Neural cell (in vitro differentiated cells): ENCODE data around the gene FAM124A. TPM values are rescaled to one million over a fixed set of nuclear protein-coding genes. Genes with fewer than 3 reads are reported as not detected.

Experiments used
- H2AFZ ChIP-seq: fragments of 200-600, 300-800 bp; sonication (generic), shearing (Covaris generic); 2 replicates; pipeline ENCODE4 v1.6.0; 2014; ENCODE audit warnings: low read depth, mild to moderate bottlenecking, antibody characterized with exemption, low read length, moderate library complexity
- H3F3A ChIP-seq: fragments of 200-600 bp; shearing (Covaris generic); 2 replicates; pipeline ENCODE4 v1.6.1; 2016; ENCODE audit warnings: mild to moderate bottlenecking, moderate library complexity, mixed read lengths, antibody characterized with exemption, low read length; ENCODE audit not compliant: insufficient read depth, poor library complexity, severe bottlenecking
- H3K27ac ChIP-seq: fragments of 200-600, 300-800 bp; sonication (generic), shearing (Covaris generic); 2 replicates; pipeline ENCODE4 v1.5.1; 2014; ENCODE audit warnings: mild to moderate bottlenecking, low read length, moderate library complexity
- H3K27me3 ChIP-seq: fragments of 300-800, 200-600 bp; sonication (generic), shearing (Covaris generic); 2 replicates; pipeline ENCODE4 v1.6.0; 2014; ENCODE audit warnings: mild to moderate bottlenecking, low read depth, low read length, moderate library complexity; ENCODE audit not compliant: insufficient read depth
- H3K36me3 ChIP-seq: fragments of 300-800, 200-600 bp; sonication (generic), shearing (Covaris generic); 2 replicates; pipeline ENCODE4 v1.5.1; 2014; ENCODE audit warnings: mild to moderate bottlenecking, antibody characterized with exemption, low read length, moderate library complexity; ENCODE audit not compliant: insufficient read depth
- H3K4me2 ChIP-seq: fragments of 300-800, 200-600 bp; sonication (generic), shearing (Covaris generic); 2 replicates; pipeline ENCODE4 v1.6.0; 2014; ENCODE audit warnings: mild to moderate bottlenecking, low read length
- H3K4me3 ChIP-seq: fragments of 300-800, 200-600 bp; sonication (generic), shearing (Covaris generic); 2 replicates; pipeline ENCODE4 v1.5.1; 2014; ENCODE audit warnings: mild to moderate bottlenecking, low read length, moderate library complexity
- H3K79me2 ChIP-seq: fragments of 200-600 bp; shearing (Covaris generic); replicated peaks from 2 replicates; pipeline ENCODE4 v1.6.0; 2014; ENCODE audit warnings: mild to moderate bottlenecking, low read length, moderate library complexity; ENCODE audit not compliant: insufficient read depth
- H3K9ac ChIP-seq: fragments of 300-800, 200-600 bp; sonication (generic), shearing (Covaris generic); 2 replicates; pipeline ENCODE4 v1.6.1; 2016; ENCODE audit warnings: mild to moderate bottlenecking, low read length, mixed read lengths
- H3K9me2 ChIP-seq: fragments of 200-600 bp; shearing (Covaris generic); 2 replicates; pipeline ENCODE4 v1.6.1; 2016; ENCODE audit warnings: mild to moderate bottlenecking, low read length, mixed read lengths; ENCODE audit not compliant: insufficient read depth
- H3K9me3 ChIP-seq: fragments of 200-600, 300-800 bp; sonication (generic), shearing (Covaris generic); 2 replicates; pipeline ENCODE4 v1.6.1; 2016; ENCODE audit warnings: mild to moderate bottlenecking, mixed run types, low read length, moderate library complexity, mixed read lengths
- H4K20me1 ChIP-seq: fragments of 200-600 bp; shearing (Covaris generic); 2 replicates; pipeline ENCODE4 v1.6.1; 2016; ENCODE audit warnings: mild to moderate bottlenecking, mixed run types; ENCODE audit not compliant: insufficient read depth
- EP300 ChIP-seq: fragments of 450-650 bp; conservative IDR thresholded peaks from 2 replicates; pipeline ENCODE4 v1.6.1; 2014; ENCODE audit warnings: antibody characterized with exemption, mild to moderate bottlenecking, moderate library complexity; ENCODE audit not compliant: poor library complexity, severe bottlenecking
- EZH2 ChIP-seq: fragments of 200-600, 300-800 bp; shearing (Covaris generic), sonication (generic); IDR thresholded peaks from 2 replicates; pipeline ENCODE4 v1.6.1; 2014; ENCODE audit warnings: antibody characterized with exemption, low read length, borderline replicate concordance, mild to moderate bottlenecking; ENCODE audit not compliant: insufficient read depth, poor library complexity, severe bottlenecking
- MXI1 ChIP-seq: fragments of 450-650 bp; conservative IDR thresholded peaks from 2 replicates; pipeline ENCODE4 v1.6.1; 2014; ENCODE audit warnings: antibody characterized with exemption, mild to moderate bottlenecking; ENCODE audit not compliant: poor library complexity, severe bottlenecking
- POLR2AphosphoS5 ChIP-seq: IDR thresholded peaks from 2 replicates; pipeline ENCODE4 v1.6.1; 2012
- RAD21 ChIP-seq: fragments of 450-650 bp; conservative IDR thresholded peaks from 2 replicates; pipeline ENCODE4 v1.6.1; 2014; ENCODE audit warnings: antibody characterized with exemption, mild to moderate bottlenecking, moderate library complexity
- SMC3 ChIP-seq: fragments of 450-650 bp; conservative IDR thresholded peaks from 2 replicates; pipeline ENCODE4 v1.6.1; 2014; ENCODE audit warnings: antibody characterized with exemption, mild to moderate bottlenecking, moderate library complexity; ENCODE audit not compliant: poor library complexity
- TAF1 ChIP-seq: IDR thresholded peaks from 2 replicates; pipeline ENCODE4 v1.6.1; 2012; ENCODE audit warnings: low read depth
- polyA plus RNA-seq: library from polyadenylated mRNA; depleted of rRNA; stranded (reverse); fragments of >200 nt; gene quantifications from 2 replicates; pipeline ENCODE4 v1.2.3, GENCODE V29; 2014
- small RNA-seq, 3 experiments: library from RNA; depleted of rRNA; stranded (forward); fragments of <200 nt; gene quantifications; one replicate each; pipeline ENCODE3, GENCODE V24; 2012
- TF ChIP-seq, protein P1 (sequence below): fragments of 450-650 bp; IDR thresholded peaks from 2 replicates; pipeline ENCODE4 v1.5.1; 2014; ENCODE audit warnings: antibody characterized with exemption, mild to moderate bottlenecking, moderate library complexity; ENCODE audit not compliant: poor library complexity, severe bottlenecking
- TF ChIP-seq, protein P2 (sequence below): IDR thresholded peaks from 2 replicates; pipeline ENCODE4 v1.6.1; 2012; ENCODE audit warnings: borderline replicate concordance

FAM124A gene
- polyA plus RNA-seq, 1 donor from 2014 or later = 3.0 TPM

GRCh38 chr13:51333421-51333820 is 111.2 kb downstream of the FAM124A start:
- no peaks in the 10 kb centered on the region for H3K79me2 ChIP-seq
- no peaks in the 10 kb centered on the region for H3K27me3 ChIP-seq
- no peak overlapping the region for H3K27ac ChIP-seq
- H2AFZ ChIP-seq = no peak overlapping the region
- no peak overlapping the region for H3K4me3 ChIP-seq
- no peak overlapping the region for H3K9ac ChIP-seq
- H4K20me1 ChIP-seq = no peaks in the 10 kb centered on the region
- no peaks in the 10 kb centered on the region for H3K36me3 ChIP-seq
- TF ChIP-seq MXI1 (no peak), RAD21 (no peak), TAF1 (no peak), POLR2AphosphoS5 (no peak), EP300 (no peak), EZH2 (no peak), SMC3 (no peak)
- TF ChIP-seq, protein P1, sequence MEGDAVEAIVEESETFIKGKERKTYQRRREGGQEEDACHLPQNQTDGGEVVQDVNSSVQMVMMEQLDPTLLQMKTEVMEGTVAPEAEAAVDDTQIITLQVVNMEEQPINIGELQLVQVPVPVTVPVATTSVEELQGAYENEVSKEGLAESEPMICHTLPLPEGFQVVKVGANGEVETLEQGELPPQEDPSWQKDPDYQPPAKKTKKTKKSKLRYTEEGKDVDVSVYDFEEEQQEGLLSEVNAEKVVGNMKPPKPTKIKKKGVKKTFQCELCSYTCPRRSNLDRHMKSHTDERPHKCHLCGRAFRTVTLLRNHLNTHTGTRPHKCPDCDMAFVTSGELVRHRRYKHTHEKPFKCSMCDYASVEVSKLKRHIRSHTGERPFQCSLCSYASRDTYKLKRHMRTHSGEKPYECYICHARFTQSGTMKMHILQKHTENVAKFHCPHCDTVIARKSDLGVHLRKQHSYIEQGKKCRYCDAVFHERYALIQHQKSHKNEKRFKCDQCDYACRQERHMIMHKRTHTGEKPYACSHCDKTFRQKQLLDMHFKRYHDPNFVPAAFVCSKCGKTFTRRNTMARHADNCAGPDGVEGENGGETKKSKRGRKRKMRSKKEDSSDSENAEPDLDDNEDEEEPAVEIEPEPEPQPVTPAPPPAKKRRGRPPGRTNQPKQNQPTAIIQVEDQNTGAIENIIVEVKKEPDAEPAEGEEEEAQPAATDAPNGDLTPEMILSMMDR = no peak
- TF ChIP-seq, protein P2, sequence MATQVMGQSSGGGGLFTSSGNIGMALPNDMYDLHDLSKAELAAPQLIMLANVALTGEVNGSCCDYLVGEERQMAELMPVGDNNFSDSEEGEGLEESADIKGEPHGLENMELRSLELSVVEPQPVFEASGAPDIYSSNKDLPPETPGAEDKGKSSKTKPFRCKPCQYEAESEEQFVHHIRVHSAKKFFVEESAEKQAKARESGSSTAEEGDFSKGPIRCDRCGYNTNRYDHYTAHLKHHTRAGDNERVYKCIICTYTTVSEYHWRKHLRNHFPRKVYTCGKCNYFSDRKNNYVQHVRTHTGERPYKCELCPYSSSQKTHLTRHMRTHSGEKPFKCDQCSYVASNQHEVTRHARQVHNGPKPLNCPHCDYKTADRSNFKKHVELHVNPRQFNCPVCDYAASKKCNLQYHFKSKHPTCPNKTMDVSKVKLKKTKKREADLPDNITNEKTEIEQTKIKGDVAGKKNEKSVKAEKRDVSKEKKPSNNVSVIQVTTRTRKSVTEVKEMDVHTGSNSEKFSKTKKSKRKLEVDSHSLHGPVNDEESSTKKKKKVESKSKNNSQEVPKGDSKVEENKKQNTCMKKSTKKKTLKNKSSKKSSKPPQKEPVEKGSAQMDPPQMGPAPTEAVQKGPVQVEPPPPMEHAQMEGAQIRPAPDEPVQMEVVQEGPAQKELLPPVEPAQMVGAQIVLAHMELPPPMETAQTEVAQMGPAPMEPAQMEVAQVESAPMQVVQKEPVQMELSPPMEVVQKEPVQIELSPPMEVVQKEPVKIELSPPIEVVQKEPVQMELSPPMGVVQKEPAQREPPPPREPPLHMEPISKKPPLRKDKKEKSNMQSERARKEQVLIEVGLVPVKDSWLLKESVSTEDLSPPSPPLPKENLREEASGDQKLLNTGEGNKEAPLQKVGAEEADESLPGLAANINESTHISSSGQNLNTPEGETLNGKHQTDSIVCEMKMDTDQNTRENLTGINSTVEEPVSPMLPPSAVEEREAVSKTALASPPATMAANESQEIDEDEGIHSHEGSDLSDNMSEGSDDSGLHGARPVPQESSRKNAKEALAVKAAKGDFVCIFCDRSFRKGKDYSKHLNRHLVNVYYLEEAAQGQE = no peak
- H3K9me2 ChIP-seq = no peaks in the 10 kb centered on the region
- H3F3A ChIP-seq = no peaks in the 10 kb centered on the region
- H3K4me2 ChIP-seq = no peak overlapping the region
- H3K9me3 ChIP-seq = no peaks in the 10 kb centered on the region

GRCh38 chr13:51333826-51334225 is 111.6 kb downstream of the FAM124A start:
- Histone ChIP-seq H3K9me2 (no peaks in the 10 kb centered on the region), H3K27me3 (no peaks in the 10 kb centered on the region), H3K79me2 (no peaks in the 10 kb centered on the region), H3K27ac (no peak overlapping the region), H3K4me3 (no peak overlapping the region), H3K36me3 (no peaks in the 10 kb centered on the region), H3K9me3 (no peaks in the 10 kb centered on the region), H4K20me1 (no peaks in the 10 kb centered on the region), H3F3A (no peaks in the 10 kb centered on the region), H3K9ac (no peak overlapping the region), H2AFZ (no peak overlapping the region), H3K4me2 (no peak overlapping the region)
- TF ChIP-seq MXI1 (no peak), EP300 (no peak), EZH2 (no peak), POLR2AphosphoS5 (no peak), RAD21 (no peak)

Small RNA genes lying within 50 kb of the gene (small RNA-seq; reads per million reads assigned to genes)
- 0 reads per million in 3 experiments for gene PRELID3BP2

Other genes starting within 250 kb of the FAM124A start
- not detected in 2 replicates for gene C13orf42, start 111.1 kb upstream of the FAM124A start, polyA plus RNA-seq
- not detected in 2 replicates for gene SERPINE3, start 117.3 kb downstream of the FAM124A start, polyA plus RNA-seq
- gene INTS6, start 230.6 kb downstream of the FAM124A start, polyA plus RNA-seq = 22.6 and 31.1 TPM in 2 replicates